Loucy (cell line): ENCODE measurements around the gene APCDD1.

ENCODE experiments used
- EZH2phosphoT487 ChIP-seq: fragments of 200-600 bp; IDR thresholded peaks from 2 replicates; pipeline ENCODE4 v1.6.1; 2018; ENCODE audit warnings: antibody characterized with exemption, mild to moderate bottlenecking, moderate library complexity, borderline replicate concordance
- TF ChIP-seq, protein P1 (sequence below): fragments of 200-600 bp; sonication (generic); conservative IDR thresholded peaks from 2 replicates; pipeline ENCODE4 v1.5.1; 2014; ENCODE audit warnings: mild to moderate bottlenecking, antibody characterized with exemption, low read length

DNA sequence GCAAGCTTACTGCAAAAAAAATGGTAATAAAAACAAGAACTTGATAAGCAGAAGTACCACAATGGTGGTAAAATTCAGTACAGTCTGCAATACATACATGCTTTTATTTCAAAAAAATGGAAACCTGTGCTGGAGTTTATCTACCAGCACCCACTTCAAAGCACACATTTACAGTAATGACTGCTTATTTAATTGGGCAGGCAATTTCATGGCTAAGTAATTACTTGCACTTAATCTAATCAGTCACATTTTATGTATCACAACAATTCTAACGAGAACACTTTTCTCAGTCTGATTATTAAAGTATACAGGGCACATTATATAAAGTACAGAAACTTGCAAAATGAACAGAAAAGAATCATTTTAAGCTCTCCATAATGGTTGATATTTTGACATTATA lies 5.2 kb downstream of the APCDD1 start:
- TF ChIP-seq, protein P1, sequence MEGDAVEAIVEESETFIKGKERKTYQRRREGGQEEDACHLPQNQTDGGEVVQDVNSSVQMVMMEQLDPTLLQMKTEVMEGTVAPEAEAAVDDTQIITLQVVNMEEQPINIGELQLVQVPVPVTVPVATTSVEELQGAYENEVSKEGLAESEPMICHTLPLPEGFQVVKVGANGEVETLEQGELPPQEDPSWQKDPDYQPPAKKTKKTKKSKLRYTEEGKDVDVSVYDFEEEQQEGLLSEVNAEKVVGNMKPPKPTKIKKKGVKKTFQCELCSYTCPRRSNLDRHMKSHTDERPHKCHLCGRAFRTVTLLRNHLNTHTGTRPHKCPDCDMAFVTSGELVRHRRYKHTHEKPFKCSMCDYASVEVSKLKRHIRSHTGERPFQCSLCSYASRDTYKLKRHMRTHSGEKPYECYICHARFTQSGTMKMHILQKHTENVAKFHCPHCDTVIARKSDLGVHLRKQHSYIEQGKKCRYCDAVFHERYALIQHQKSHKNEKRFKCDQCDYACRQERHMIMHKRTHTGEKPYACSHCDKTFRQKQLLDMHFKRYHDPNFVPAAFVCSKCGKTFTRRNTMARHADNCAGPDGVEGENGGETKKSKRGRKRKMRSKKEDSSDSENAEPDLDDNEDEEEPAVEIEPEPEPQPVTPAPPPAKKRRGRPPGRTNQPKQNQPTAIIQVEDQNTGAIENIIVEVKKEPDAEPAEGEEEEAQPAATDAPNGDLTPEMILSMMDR = no peak
- TF ChIP-seq EZH2phosphoT487 = no peak
